SK-N-SH (cell line): ENCODE results near the gene RMC1. TPM values are rescaled to one million over a fixed set of nuclear protein-coding genes. Genes with fewer than 3 reads are reported as not detected.

Source experiments
- CTCF ChIA-PET: fragments of 300-600, 350-600 bp; formaldehyde crosslinking; extraction: SDS; loops from one replicate; lab custom pipeline; 2021; lab: Yijun Ruan, JAX
- POLR2A ChIA-PET: fragments of 350-600 bp; sonication (Branson Sonifier 250); formaldehyde crosslinking; extraction: SDS; loops from one replicate; lab custom pipeline; 2020; ENCODE audit warnings: antibody characterized with exemption, inconsistent platforms; lab: Yijun Ruan, JAX
- DNase-seq: peaks from one replicate; pipeline ENCODE4 v3.0.0; 2012
- H2AFZ ChIP-seq: fragments of 200-600 bp; sonication (generic); 2 replicates; pipeline ENCODE4 v1.8.1; 2016; ENCODE audit warnings: antibody characterized with exemption, mild to moderate bottlenecking, low read depth
- H3F3A ChIP-seq: fragments of 200-600 bp; sonication (generic); replicated peaks from 2 replicates; pipeline ENCODE3; 2016; ENCODE audit warnings: antibody characterized with exemption, mild to moderate bottlenecking; ENCODE audit not compliant: insufficient read depth
- H3K27ac ChIP-seq, 2 experiments: fragments of 200-500 bp in 1 of 2; fragments of 200-600 bp in 1 of 2; sonication (Bioruptor generic) in 1 of 2; sonication (generic), shearing (Covaris generic) in 1 of 2; 2 replicates each; pipeline versions ENCODE4 v1.5.1 to v1.6.1; 2014 to 2016; ENCODE audit warnings: low read depth in 2 of 2, inconsistent platforms in 1 of 2, low read length in 1 of 2, mild to moderate bottlenecking in 1 of 2, mixed read lengths in 1 of 2
- H3K27me3 ChIP-seq: fragments of 200-600 bp; sonication (generic), shearing (Covaris generic); 2 replicates; pipeline ENCODE4 v1.6.1; 2016; ENCODE audit warnings: mixed run types; ENCODE audit not compliant: insufficient read depth
- H3K36me3 ChIP-seq, 2 experiments: fragments of 200-500 bp in 1 of 2; fragments of 200-600 bp in 1 of 2; sonication (Bioruptor generic) in 1 of 2; sonication (generic) in 1 of 2; replicated peaks in 1 of 2; 2 replicates each; pipeline versions ENCODE3 to v1.5.1; 2014 to 2016; ENCODE audit warnings: low read length in 1 of 2, mild to moderate bottlenecking in 1 of 2; ENCODE audit not compliant: insufficient read depth in 2 of 2, control insufficient read depth in 1 of 2
- H3K4me1 ChIP-seq, 2 experiments: fragments of 200-500 bp in 1 of 2; fragments of 200-600 bp in 1 of 2; sonication (Bioruptor generic) in 1 of 2; sonication (generic), shearing (Covaris generic) in 1 of 2; 2 replicates each; pipeline versions ENCODE4 v1.5.1 to v1.6.1; 2014 to 2016; ENCODE audit warnings: low read depth in 1 of 2, low read length in 1 of 2, mixed run types in 1 of 2; ENCODE audit not compliant: insufficient read depth in 2 of 2, control insufficient read depth in 1 of 2
- H3K4me2 ChIP-seq: fragments of 200-600 bp; sonication (generic), shearing (Covaris generic); 2 replicates; pipeline ENCODE4 v1.6.1; 2017; ENCODE audit warnings: mixed run types
- H3K4me3 ChIP-seq, 2 experiments: fragments of 200-500 bp in 1 of 2; fragments of 200-600 bp in 1 of 2; sonication (Bioruptor generic) in 1 of 2; sonication (generic), shearing (Covaris generic) in 1 of 2; 2 replicates each; pipeline versions ENCODE4 v1.5.1 to v1.8.1; 2014 to 2016; ENCODE audit warnings: low read depth in 2 of 2, inconsistent platforms in 1 of 2, low read length in 1 of 2, mild to moderate bottlenecking in 1 of 2, mixed read lengths in 1 of 2, moderate library complexity in 1 of 2
- H3K79me2 ChIP-seq: fragments of 200-600 bp; sonication (generic); 2 replicates; pipeline ENCODE4 v1.8.1; 2017; ENCODE audit warnings: mild to moderate bottlenecking; ENCODE audit not compliant: insufficient read depth
- H3K9ac ChIP-seq: fragments of 200-600 bp; sonication (generic); 2 replicates; pipeline ENCODE4 v1.6.1; 2017; ENCODE audit warnings: mixed run types
- H3K9me2 ChIP-seq: fragments of 200-600 bp; sonication (generic); 2 replicates; pipeline ENCODE4 v1.6.1; 2017; ENCODE audit warnings: mixed run types
- H3K9me3 ChIP-seq: fragments of 200-600 bp; sonication (generic); 2 replicates; pipeline ENCODE4 v1.6.1; 2017; ENCODE audit warnings: mixed run types, mild to moderate bottlenecking, moderate library complexity
- H4K20me1 ChIP-seq: fragments of 200-600 bp; sonication (generic); 2 replicates; pipeline ENCODE4 v1.6.1; 2017; ENCODE audit warnings: mild to moderate bottlenecking, mixed run types; ENCODE audit not compliant: insufficient read depth
- EP300 ChIP-seq, 2 experiments: IDR thresholded peaks; 2 replicates each; pipeline versions ENCODE4 v1.4.0 to v1.6.1; 2012; ENCODE audit warnings: borderline replicate concordance in 1 of 2, low read depth in 1 of 2, low read length in 1 of 2
- FOSL2 ChIP-seq: IDR thresholded peaks from 2 replicates; pipeline ENCODE4 v1.4.0; 2012; ENCODE audit warnings: low read depth, mild to moderate bottlenecking, moderate library complexity, borderline replicate concordance
- FOXJ3 ChIP-seq: sonication (generic); formaldehyde crosslinking; IDR thresholded peaks from 2 replicates; pipeline ENCODE4 v1.5.1; 2020; ENCODE audit warnings: mild to moderate bottlenecking, missing genetic modification reagents
- POLR2AphosphoS5 ChIP-seq: IDR thresholded peaks from 2 replicates; pipeline ENCODE4 v1.6.1; 2012; ENCODE audit warnings: low read depth, low read length
- SIN3A ChIP-seq: IDR thresholded peaks from 2 replicates; pipeline ENCODE4 v1.6.1; 2012; ENCODE audit warnings: low read depth, mild to moderate bottlenecking, low read length, moderate library complexity, borderline replicate concordance
- TAF1 ChIP-seq: IDR thresholded peaks from 2 replicates; pipeline ENCODE4 v1.6.1; 2012; ENCODE audit warnings: low read depth, mild to moderate bottlenecking, low read length, moderate library complexity, borderline replicate concordance
- TCF12 ChIP-seq: IDR thresholded peaks from 2 replicates; pipeline ENCODE4 v1.4.0; 2012
- YY1 ChIP-seq: IDR thresholded peaks from 2 replicates; pipeline ENCODE4 v1.4.0; 2012; ENCODE audit warnings: low read depth, mild to moderate bottlenecking
- WGBS: methylation state at CpG from one replicate; pipeline ENCODE4 v1.1.6; 2017; ENCODE audit warnings: low lambda C conversion rate; 5-methylcytosine and 5-hydroxymethylcytosine counted together
- polyA plus RNA-seq, 3 experiments: library from polyadenylated mRNA; depleted of rRNA; stranded (reverse); fragments of >200 nt; gene quantifications; 2 replicates each; pipeline ENCODE4 v1.2.3, GENCODE V29; 2012
- TF ChIP-seq, protein P1 (sequence below): IDR thresholded peaks from 2 replicates; pipeline ENCODE4 v1.4.0; 2012; ENCODE audit warnings: low read depth, borderline replicate concordance
- TF ChIP-seq, protein P2 (sequence below): IDR thresholded peaks from 2 replicates; pipeline ENCODE4 v1.4.0; 2012; ENCODE audit warnings: low read depth

Gene RMC1
- polyA plus RNA-seq, 1 of the 3 experiments (the other 2 are of a cell fraction), result 26.4 TPM

DNA sequence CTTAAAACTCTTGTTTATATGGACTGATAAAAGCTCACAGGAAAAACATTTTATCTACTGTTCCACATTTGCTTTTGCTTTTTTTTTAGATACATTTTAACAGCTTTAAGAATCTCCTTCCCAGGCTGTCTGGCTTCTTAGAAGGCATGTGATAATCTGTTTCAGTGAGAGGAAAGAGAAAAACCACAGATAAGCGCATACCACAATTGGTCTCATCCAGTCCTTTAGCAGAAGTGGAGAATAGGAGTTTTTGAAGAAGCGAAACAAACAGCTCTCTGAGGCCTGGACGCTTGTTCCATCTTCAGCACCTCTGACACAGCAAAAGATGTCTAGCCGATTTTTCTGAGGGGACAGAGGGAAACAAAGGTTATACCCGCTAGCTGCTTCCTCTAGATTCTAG is 37.6 kb downstream of the RMC1 start:
- Histone ChIP-seq H3K9me3 (no peaks in the 10 kb centered on the region), H3K36me3 (peaks cover 66 to 76% of the 10 kb centered on the region in 2 experiments), H3K4me2 (no peak overlapping the region), H3K27ac (no peak overlapping the region), H3K4me3 (no peak overlapping the region), H3K9ac (no peak overlapping the region), H3K9me2 (no peaks in the 10 kb centered on the region), H3K79me2 (no peaks in the 10 kb centered on the region), H3F3A (no peaks in the 10 kb centered on the region), H3K4me1 (no peaks in the 10 kb centered on the region; a peak in 1 of 4 replicates), H4K20me1 (no peaks in the 10 kb centered on the region), H3K27me3 (no peaks in the 10 kb centered on the region), H2AFZ (no peak overlapping the region)
- 89% methylated on average over 5 of the region's 5 CpGs for WGBS
- no peak for DNase-seq
- ChIA-PET CTCF (interaction anchor here (3.8 kb wide), 1 partner anchor 162 kb away, joined by 11 read pairs; no protein-coding TSS in a partner anchor), POLR2A (no interaction called here)
- TF ChIP-seq FOXJ3 (no peak), TAF1 (no peak), FOSL2 (no peak)
- TF ChIP-seq, protein P1, sequence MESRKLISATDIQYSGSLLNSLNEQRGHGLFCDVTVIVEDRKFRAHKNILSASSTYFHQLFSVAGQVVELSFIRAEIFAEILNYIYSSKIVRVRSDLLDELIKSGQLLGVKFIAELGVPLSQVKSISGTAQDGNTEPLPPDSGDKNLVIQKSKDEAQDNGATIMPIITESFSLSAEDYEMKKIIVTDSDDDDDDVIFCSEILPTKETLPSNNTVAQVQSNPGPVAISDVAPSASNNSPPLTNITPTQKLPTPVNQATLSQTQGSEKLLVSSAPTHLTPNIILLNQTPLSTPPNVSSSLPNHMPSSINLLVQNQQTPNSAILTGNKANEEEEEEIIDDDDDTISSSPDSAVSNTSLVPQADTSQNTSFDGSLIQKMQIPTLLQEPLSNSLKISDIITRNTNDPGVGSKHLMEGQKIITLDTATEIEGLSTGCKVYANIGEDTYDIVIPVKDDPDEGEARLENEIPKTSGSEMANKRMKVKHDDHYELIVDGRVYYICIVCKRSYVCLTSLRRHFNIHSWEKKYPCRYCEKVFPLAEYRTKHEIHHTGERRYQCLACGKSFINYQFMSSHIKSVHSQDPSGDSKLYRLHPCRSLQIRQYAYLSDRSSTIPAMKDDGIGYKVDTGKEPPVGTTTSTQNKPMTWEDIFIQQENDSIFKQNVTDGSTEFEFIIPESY, result no peak
- TF ChIP-seq, all 33 proteins: peak for 0

DNA sequence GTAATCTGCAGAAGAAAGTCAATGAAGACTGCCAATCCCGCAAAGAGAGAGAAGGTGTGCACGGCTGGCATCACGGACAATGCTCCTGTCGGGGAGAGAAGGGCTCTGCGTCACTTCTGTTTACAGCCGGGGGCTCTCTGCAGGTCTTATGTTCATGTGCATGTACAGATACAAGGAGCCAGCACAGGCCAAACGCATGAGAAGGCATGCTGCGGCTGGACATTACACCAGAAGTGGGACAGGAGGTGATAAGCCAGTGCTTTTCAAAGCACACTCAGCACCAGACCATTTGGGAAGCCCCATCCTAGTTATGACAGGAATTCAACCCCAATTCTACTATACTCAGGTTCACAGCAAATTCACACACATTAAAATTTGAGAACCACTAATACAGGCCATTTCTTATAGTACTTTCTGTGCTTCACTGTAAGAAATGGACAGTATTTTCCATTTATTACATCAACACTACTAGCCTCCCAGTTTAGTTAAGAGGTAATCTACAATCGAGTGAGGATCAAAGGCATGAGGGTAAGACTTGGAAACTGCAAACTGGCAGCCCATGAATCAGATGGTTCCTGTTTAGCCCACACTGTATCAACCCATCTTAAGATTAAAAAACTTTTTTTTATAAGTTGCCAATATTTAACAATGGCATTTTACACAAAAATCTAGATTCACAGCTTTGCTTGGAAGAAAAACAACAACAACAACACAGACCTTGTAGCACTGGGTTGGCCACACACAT is 38.2 kb downstream of the RMC1 start:
- no peak for DNase-seq
- ChIA-PET POLR2A (no interaction called here), CTCF (interaction anchor here (1.8 to 3.8 kb wide), 2 partner anchors 26 to 161 kb away, joined by 6 to 11 read pairs; no protein-coding TSS in a partner anchor)

More for the DNA sequence above, 38.2 kb downstream of the RMC1 start:
- H2AFZ ChIP-seq, result no peak overlapping the region
- H3F3A ChIP-seq, result no peaks in the 10 kb centered on the region
- no peaks in the 10 kb centered on the region for H3K9me2 ChIP-seq
- no peaks in the 10 kb centered on the region for H3K27me3 ChIP-seq
- 94% methylated on average over 9 of the region's 9 CpGs for WGBS
- no peaks in the 10 kb centered on the region for H3K79me2 ChIP-seq
- no peaks in the 10 kb centered on the region for H3K9me3 ChIP-seq
- peaks cover 64 to 71% of the 10 kb centered on the region in 2 experiments for H3K36me3 ChIP-seq
- no peak overlapping the region for H3K27ac ChIP-seq
- no peaks in the 10 kb centered on the region for H4K20me1 ChIP-seq
- H3K4me2 ChIP-seq, result no peak overlapping the region
- no peak overlapping the region for H3K9ac ChIP-seq
- H3K4me1 ChIP-seq, result no peaks in the 10 kb centered on the region; a peak in 1 of 4 replicates
- TF ChIP-seq TCF12, result no peak
- TF ChIP-seq EP300 (IDR thresholded peaks at IDR 0.05; ENCODE audit: borderline replicate concordance in 1 of 2, low read depth in 1 of 2, low read length in 1 of 2), result no peak
- TF ChIP-seq, protein P2, sequence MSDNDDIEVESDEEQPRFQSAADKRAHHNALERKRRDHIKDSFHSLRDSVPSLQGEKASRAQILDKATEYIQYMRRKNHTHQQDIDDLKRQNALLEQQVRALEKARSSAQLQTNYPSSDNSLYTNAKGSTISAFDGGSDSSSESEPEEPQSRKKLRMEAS, result no peak
- TF ChIP-seq POLR2AphosphoS5, result no peak
- TF ChIP-seq FOXJ3, result no peak
- no peak for TF ChIP-seq YY1
- TF ChIP-seq SIN3A, result no peak
- TF ChIP-seq, all 33 proteins: peak for 0
- no peak overlapping the region for H3K4me3 ChIP-seq
